ENCODE measurements around the gene SNX11.

Gene SNX11

DNA sequence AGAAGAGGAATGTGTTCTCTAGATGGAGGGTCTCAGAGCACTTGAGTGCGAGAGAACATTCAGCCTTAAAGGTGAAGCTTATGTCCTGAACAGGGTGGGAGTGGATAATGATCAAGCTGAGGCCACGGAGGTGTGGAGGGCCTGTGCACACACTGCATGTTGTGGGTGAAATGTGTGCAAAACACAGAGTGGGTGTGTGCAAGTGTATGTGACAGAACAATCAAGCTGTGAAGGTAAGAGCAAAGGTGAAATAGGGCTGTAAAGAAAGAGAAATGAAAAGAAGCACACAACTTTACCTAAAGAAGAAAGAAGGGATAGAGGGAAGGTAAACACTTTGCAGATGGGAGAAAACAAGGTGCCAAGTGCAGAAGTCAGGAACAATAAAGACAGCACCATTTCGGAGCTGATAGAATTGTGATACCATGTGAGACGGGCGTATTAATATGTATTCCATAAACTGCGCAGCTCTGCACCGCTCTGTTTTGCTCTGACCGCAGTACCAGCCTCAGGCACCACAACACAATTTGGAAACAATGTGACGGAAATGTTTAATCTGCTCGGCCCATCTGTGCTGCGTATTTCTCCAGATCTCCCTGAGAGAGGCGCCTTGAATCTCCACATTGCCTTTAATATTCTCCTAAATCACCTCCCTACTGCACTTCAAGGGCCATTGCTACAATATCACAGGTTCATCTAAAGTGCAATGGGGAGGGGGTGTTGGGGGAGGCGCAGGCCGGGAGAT, 40.6 kb downstream of the SNX11 start:
- FAIRE-seq (no peak), DNase-seq (ENCODE audit: insufficient read length, low spot score) (no peak)
- no peak for TF ChIP-seq CTCF (IDR thresholded peaks at IDR 0.05; ENCODE audit: insufficient read depth, missing control alignments)

GRCh38 chr17:48148854-48149786, 41.6 kb downstream of the SNX11 start:
- DNase-seq (ENCODE audit: insufficient read length, low spot score) (no peak), FAIRE-seq (no peak)
- no peak for TF ChIP-seq CTCF (IDR thresholded peaks at IDR 0.05; ENCODE audit: insufficient read depth, missing control alignments)

- DNase-seq (ENCODE audit: insufficient read length, low spot score) = no peak
- TF ChIP-seq CTCF (IDR thresholded peaks at IDR 0.05; ENCODE audit: insufficient read depth, missing control alignments) = no peak
- FAIRE-seq = no peak
These were observed 42.4 kb downstream of the SNX11 start for GRCh38 chr17:48149787-48150463.

GRCh38 chr17:48150597-48151001, 43.0 kb downstream of the SNX11 start:
- no peak for DNase-seq (ENCODE audit: insufficient read length, low spot score)
- TF ChIP-seq CTCF (IDR thresholded peaks at IDR 0.05; ENCODE audit: insufficient read depth, missing control alignments) = no peak
- no peak for FAIRE-seq

GRCh38 chr17:48151220-48151619, 43.7 kb downstream of the SNX11 start:
- DNase-seq (ENCODE audit: insufficient read length, low spot score) (no peak), FAIRE-seq (no peak)
- no peak for TF ChIP-seq CTCF (IDR thresholded peaks at IDR 0.05; ENCODE audit: insufficient read depth, missing control alignments)

GRCh38 chr17:48152289-48152688, 44.7 kb downstream of the SNX11 start:
- no peak for FAIRE-seq

More at GRCh38 chr17:48152289-48152688, 44.7 kb downstream of the SNX11 start:
- no peak for TF ChIP-seq CTCF (IDR thresholded peaks at IDR 0.05; ENCODE audit: insufficient read depth, missing control alignments)
- DNase-seq (ENCODE audit: insufficient read length, low spot score) = no peak

Data from D721Med (cell line).